GM23338 (cell line): Measurements from ENCODE around the gene C2orf92.

ENCODE experiments used
- EZH2 ChIP-seq: fragments of 200-600 bp; sonication (generic); IDR thresholded peaks from one replicate; pipeline ENCODE4 v1.8.0; 2017; ENCODE audit warnings: antibody characterized with exemption, mild to moderate bottlenecking, low read depth; ENCODE audit not compliant: unreplicated experiment
- NANOG ChIP-seq: IDR thresholded peaks from 2 replicates; pipeline ENCODE4 v1.6.1; 2016; ENCODE audit warnings: antibody characterized with exemption, borderline replicate concordance

- TF ChIP-seq NANOG = no peak
- no peak for TF ChIP-seq EZH2
Measured at GRCh38 chr2:97673182-97673914, 3.8 kb downstream of the C2orf92 start.
